H9 (cell line): Measurements from ENCODE around the gene PHACTR4. TPM values are rescaled to one million over a fixed set of nuclear protein-coding genes. Genes with fewer than 3 reads are reported as not detected.

Experiments
- DNase-seq: peaks from one replicate; pipeline ENCODE4 v3.0.0-alpha.2; 2017
- H2AFZ ChIP-seq: one replicate; pipeline ENCODE4 v1.6.1; 2013; ENCODE audit warnings: mild to moderate bottlenecking, low read length, control low read depth, moderate library complexity
- H2AK5ac ChIP-seq: 2 replicates; pipeline ENCODE4 v1.6.1; 2013; ENCODE audit warnings: low read length, control low read depth, mixed read lengths; ENCODE audit not compliant: insufficient read length
- H2BK120ac ChIP-seq: one replicate; pipeline ENCODE4 v1.6.1; 2013; ENCODE audit warnings: low read depth, mild to moderate bottlenecking, low read length, control low read depth, inconsistent platforms; ENCODE audit not compliant: poor library complexity, severe bottlenecking
- H2BK12ac ChIP-seq: 2 replicates; pipeline ENCODE4 v1.6.1; 2013; ENCODE audit warnings: low read length, control low read depth, mixed read lengths, low read depth; ENCODE audit not compliant: insufficient read length
- H2BK15ac ChIP-seq: 2 replicates; pipeline ENCODE4 v1.6.1; 2013; ENCODE audit warnings: low read depth, low read length, control low read depth
- H2BK20ac ChIP-seq: one replicate; pipeline ENCODE4 v1.6.1; 2013; ENCODE audit warnings: low read depth, mild to moderate bottlenecking, low read length, control low read depth, inconsistent platforms; ENCODE audit not compliant: poor library complexity, severe bottlenecking
- H2BK5ac ChIP-seq: 2 replicates; pipeline ENCODE4 v1.6.1; 2013; ENCODE audit warnings: low read length, control low read depth, mixed read lengths; ENCODE audit not compliant: insufficient read length
- H3K14ac ChIP-seq: 2 replicates; pipeline ENCODE4 v1.6.1; 2013; ENCODE audit warnings: low read length, control low read depth; ENCODE audit not compliant: insufficient read depth
- H3K18ac ChIP-seq: 2 replicates; pipeline ENCODE4 v1.6.1; 2013; ENCODE audit warnings: low read depth, mild to moderate bottlenecking, mixed read lengths, low read length, control low read depth; ENCODE audit not compliant: insufficient read length
- H3K23ac ChIP-seq: 2 replicates; pipeline ENCODE4 v1.6.1; 2013; ENCODE audit warnings: low read length, control low read depth, mixed read lengths, low read depth; ENCODE audit not compliant: insufficient read length
- H3K23me2 ChIP-seq: 2 replicates; pipeline ENCODE4 v1.6.1; 2013; ENCODE audit warnings: low read depth, mild to moderate bottlenecking, mixed read lengths, low read length, control low read depth; ENCODE audit not compliant: insufficient read length, poor library complexity, severe bottlenecking
- H3K27ac ChIP-seq: 2 replicates; pipeline ENCODE4 v1.5.1; 2013; ENCODE audit warnings: low read length, control low read depth, mixed read lengths, low read depth; ENCODE audit not compliant: insufficient read length
- H3K27me3 ChIP-seq: 2 replicates; pipeline ENCODE4 v1.6.1; 2013; ENCODE audit warnings: low read length, control low read depth, inconsistent platforms; ENCODE audit not compliant: insufficient read depth
- H3K4ac ChIP-seq: 2 replicates; pipeline ENCODE4 v1.6.1; 2013; ENCODE audit warnings: low read depth, mild to moderate bottlenecking, control low read depth, inconsistent platforms, low read length, moderate library complexity
- H3K4me1 ChIP-seq: 2 replicates; pipeline ENCODE4 v1.6.1; 2013; ENCODE audit warnings: low read length, control low read depth, inconsistent platforms; ENCODE audit not compliant: insufficient read depth
- H3K4me2 ChIP-seq: 2 replicates; pipeline ENCODE4 v1.6.1; 2013; ENCODE audit warnings: low read length, control low read depth, mixed read lengths; ENCODE audit not compliant: insufficient read length, insufficient read depth
- H3K56ac ChIP-seq: 2 replicates; pipeline ENCODE4 v1.6.1; 2013; ENCODE audit warnings: low read depth, mild to moderate bottlenecking, mixed read lengths, low read length, control low read depth; ENCODE audit not compliant: insufficient read length
- H3K79me1 ChIP-seq: 2 replicates; pipeline ENCODE4 v1.6.1; 2013; ENCODE audit warnings: low read depth, mild to moderate bottlenecking, moderate library complexity, low read length, control low read depth, inconsistent platforms; ENCODE audit not compliant: insufficient read depth, poor library complexity, severe bottlenecking
- H3K79me2 ChIP-seq: 2 replicates; pipeline ENCODE4 v1.6.1; 2013; ENCODE audit warnings: low read length, control low read depth, inconsistent platforms; ENCODE audit not compliant: insufficient read depth
- H3K9ac ChIP-seq: 2 replicates; pipeline ENCODE4 v1.6.1; 2013; ENCODE audit warnings: low read length, control low read depth, mixed read lengths; ENCODE audit not compliant: insufficient read length; ENCODE audit errors: extremely low read depth
- H3K9me3 ChIP-seq: one replicate; pipeline ENCODE4 v1.6.1; 2013; ENCODE audit warnings: low read depth, low read length, inconsistent platforms; ENCODE audit not compliant: control insufficient read depth
- H3T11ph ChIP-seq: one replicate; pipeline ENCODE4 v1.6.1; 2013; ENCODE audit warnings: mild to moderate bottlenecking, low read length, control low read depth, inconsistent platforms
- H4K20me1 ChIP-seq: one replicate; pipeline ENCODE4 v1.6.1; 2013; ENCODE audit not compliant: control insufficient read depth, insufficient read length, insufficient read depth
- H4K5ac ChIP-seq: 2 replicates; pipeline ENCODE4 v1.6.1; 2013; ENCODE audit warnings: low read depth, mild to moderate bottlenecking, mixed read lengths, low read length, control low read depth; ENCODE audit not compliant: insufficient read length
- H4K8ac ChIP-seq: replicated peaks from 2 replicates; pipeline ENCODE4 v1.6.1; 2013; ENCODE audit warnings: low read length, control low read depth, mixed read lengths, low read depth; ENCODE audit not compliant: insufficient read length
- H4K91ac ChIP-seq: 2 replicates; pipeline ENCODE4 v1.6.1; 2013; ENCODE audit warnings: low read depth, mild to moderate bottlenecking, moderate library complexity, mixed read lengths, low read length, control low read depth; ENCODE audit not compliant: insufficient read length
- H3K27ac Mint-ChIP-seq, 3 experiments: 2 replicates in 2 of 3; 3 replicates in 1 of 3; pipeline ENCODE4 v1.8.0; 2020 to 2021; ENCODE audit warnings: mixed read lengths in 3 of 3, mild to moderate bottlenecking in 1 of 3, moderate library complexity in 1 of 3
- H3K27me3 Mint-ChIP-seq: 2 replicates; pipeline ENCODE4 v1.8.0; 2021; ENCODE audit warnings: low read depth, mild to moderate bottlenecking, moderate library complexity, mixed read lengths
- H3K36me3 Mint-ChIP-seq, 3 experiments: 2 replicates in 2 of 3; 3 replicates in 1 of 3; pipeline ENCODE4 v1.8.0; 2020 to 2021; ENCODE audit warnings: low read depth in 3 of 3, mixed read lengths in 3 of 3; ENCODE audit not compliant: insufficient read depth in 1 of 3
- H3K4me1 Mint-ChIP-seq, 2 experiments: 2 replicates each; pipeline ENCODE4 v1.8.0; 2020; ENCODE audit warnings: mixed read lengths in 2 of 2
- H3K4me3 Mint-ChIP-seq, 2 experiments: 2 replicates in 1 of 2; 3 replicates in 1 of 2; pipeline ENCODE4 v1.8.0; 2020 to 2021; ENCODE audit warnings: mild to moderate bottlenecking in 2 of 2, mixed read lengths in 2 of 2, moderate library complexity in 1 of 2
- H3K9me3 Mint-ChIP-seq, 2 experiments: 2 replicates in 1 of 2; 3 replicates in 1 of 2; pipeline ENCODE4 v1.8.0; 2020; ENCODE audit warnings: mild to moderate bottlenecking in 2 of 2, mixed read lengths in 2 of 2, moderate library complexity in 1 of 2
- CTCF ChIP-seq: fragments of 200-600 bp; sonication (generic); conservative IDR thresholded peaks from 3 replicates; pipeline ENCODE4 v1.8.0; 2021; ENCODE audit warnings: antibody characterized with exemption, mild to moderate bottlenecking
- WGBS: extraction: QIAGEN DNeasy Blood & Tissue Kit; methylation state at CpG from one replicate; pipeline ENCODE4 v1.1.7; 2013; ENCODE audit warnings: missing lambda C conversion rate, low lambda C conversion rate, mixed read lengths; ENCODE audit not compliant: insufficient read length; ENCODE audit errors: extremely low coverage; 5-methylcytosine and 5-hydroxymethylcytosine counted together
- total RNA-seq: library from RNA; stranded (reverse); gene quantifications from 2 replicates; pipeline ENCODE4 v1.2.1, GENCODE V29; 2021

Gene PHACTR4
- total RNA-seq, 1 experiment from 2014 or later: 54.0 TPM

GRCh38 chr1:28494737-28495136, 125.2 kb downstream of the PHACTR4 start:
- no peak for TF ChIP-seq CTCF

More at GRCh38 chr1:28494737-28495136, 125.2 kb downstream of the PHACTR4 start:
- Histone ChIP-seq H2BK5ac (no peak overlapping the region), H3T11ph (no peak overlapping the region), H3K79me1 (no peaks in the 10 kb centered on the region), H4K5ac (no peak overlapping the region), H3K23me2 (no peaks in the 10 kb centered on the region), H3K27ac (no peak overlapping the region), H3K4me1 (no peaks in the 10 kb centered on the region), H3K79me2 (no peaks in the 10 kb centered on the region), H3K14ac (no peak overlapping the region), H3K4ac (no peak overlapping the region), H2BK15ac (no peak overlapping the region), H2AFZ (no peak overlapping the region), H2BK12ac (no peak overlapping the region), H4K20me1 (no peaks in the 10 kb centered on the region), H3K4me2 (no peak overlapping the region), H4K8ac (no peak overlapping the region), H3K9me3 (no peaks in the 10 kb centered on the region), H3K56ac (no peak overlapping the region), H2BK20ac (no peak overlapping the region), H3K18ac (no peak overlapping the region), H3K9ac (no peak overlapping the region), H3K23ac (no peak overlapping the region), H4K91ac (no peak overlapping the region), H2AK5ac (no peak overlapping the region), H3K27me3 (no peaks in the 10 kb centered on the region), H2BK120ac (no peak overlapping the region)
- no peak for DNase-seq
- Mint-ChIP-seq H3K27ac (no peak overlapping the region), H3K36me3 (peaks cover 20 to 64% (median 47%) of the 10 kb centered on the region in 3 experiments; a peak in 6 of 7 replicates), H3K9me3 (no peaks in the 10 kb centered on the region), H3K4me3 (no peak overlapping the region), H3K27me3 (no peaks in the 10 kb centered on the region), H3K4me1 (no peaks in the 10 kb centered on the region)
- no CpG with 5 or more reads among the region's 1 CpG for WGBS
